Activated CD4-positive, CD25-positive, alpha-beta regulatory T cell treated with anti-CD3 and anti-CD28 coated beads, Interleukin-2, amount 50 U/mL, for 16 hours (primary cell): ENCODE data around the gene OTX1.
"Not testable (repeated sequence)": the region's sequence is repeated elsewhere in the genome, so short reads cannot be mapped to it uniquely, and the experiment has no call there.

Experiments used
- DNase-seq: peaks from one replicate; pipeline ENCODE4 v3.0.0-alpha.2; 2020; ENCODE audit warnings: low read depth, low spot score

The OTX1 gene

GRCh38 chr2:63058921-63059792 is 8.5 kb downstream of the OTX1 start:
- DNase-seq: no peak

GRCh38 chr2:63059793-63060471 is 9.3 kb downstream of the OTX1 start:
- DNase-seq: no peak

- DNase-seq: no peak
Measured at GRCh38 chr2:63060472-63060991, 9.9 kb downstream of the OTX1 start.

GRCh38 chr2:63064197-63064596 is 13.6 kb downstream of the OTX1 start:
- DNase-seq: no peak

GRCh38 chr2:63064661-63065060 is 14.0 kb downstream of the OTX1 start:
- DNase-seq: no peak

GRCh38 chr2:63066265-63066664 is 15.6 kb downstream of the OTX1 start:
- no peak for DNase-seq

- no peak for DNase-seq
Measured at GRCh38 chr2:63066838-63067237, 16.2 kb downstream of the OTX1 start.

GRCh38 chr2:63071664-63072063 is 21.0 kb downstream of the OTX1 start:
- no peak for DNase-seq

- no peak for DNase-seq
Measured at GRCh38 chr2:63073994-63074393, 23.4 kb downstream of the OTX1 start.

GRCh38 chr2:63074399-63074798 is 23.8 kb downstream of the OTX1 start:
- not testable (repeated sequence) for DNase-seq

GRCh38 chr2:63078852-63079606 is 28.4 kb downstream of the OTX1 start:
- no peak for DNase-seq

- DNase-seq: no peak
Measured at GRCh38 chr2:63081404-63081803, 30.8 kb downstream of the OTX1 start.

GRCh38 chr2:63086687-63087086 is 36.1 kb downstream of the OTX1 start:
- DNase-seq: no peak

GRCh38 chr2:63092401-63092800 is 41.8 kb downstream of the OTX1 start:
- DNase-seq: no peak

- no peak for DNase-seq
Measured at GRCh38 chr2:63092857-63093256, 42.2 kb downstream of the OTX1 start.

GRCh38 chr2:63093502-63093901 is 42.9 kb downstream of the OTX1 start:
- no peak for DNase-seq

GRCh38 chr2:63096491-63096890 is 45.9 kb downstream of the OTX1 start:
- no peak for DNase-seq

GRCh38 chr2:63099032-63099431 is 48.4 kb downstream of the OTX1 start:
- no peak for DNase-seq

GRCh38 chr2:63101954-63102353 is 51.3 kb downstream of the OTX1 start:
- no peak for DNase-seq

GRCh38 chr2:63104482-63104881 is 53.9 kb downstream of the OTX1 start:
- DNase-seq: no peak
